Stomach (tissue), 4 donors: ENCODE data around the gene CDCA4.

Source experiments
- EP300 ChIP-seq: sonication (generic); formaldehyde crosslinking; IDR thresholded peaks from one replicate; pipeline ENCODE4 v1.6.1; 2017; ENCODE audit warnings: antibody characterized with exemption
- POLR2A ChIP-seq, 4 donors: fragments of 450-650 bp; IDR thresholded peaks; one replicate each; pipeline ENCODE4 v1.6.1; 2016; ENCODE audit warnings: antibody characterized with exemption in 4 of 4, control low read depth in 2 of 4, mild to moderate bottlenecking in 1 of 4, moderate library complexity in 1 of 4
- POLR2AphosphoS5 ChIP-seq, 3 donors: sonication (generic); formaldehyde crosslinking; IDR thresholded peaks; one replicate each; pipeline ENCODE4 v1.6.1; 2016; ENCODE audit warnings: antibody characterized with exemption in 3 of 3
- TF ChIP-seq, protein P1 (sequence below), 7 experiments: fragments of 450-650 bp in 4 of 7; fragments of 200-600 bp in 3 of 7; sonication (generic) in 3 of 7; IDR thresholded peaks; one replicate each; pipeline ENCODE4 v1.5.1; 2016 to 2019; ENCODE audit warnings: antibody characterized with exemption in 7 of 7, control low read depth in 2 of 7, mild to moderate bottlenecking in 1 of 7

- TF ChIP-seq POLR2A (IDR thresholded peaks at IDR 0.05) (no peak), POLR2AphosphoS5 (IDR thresholded peaks at IDR 0.05) (no peak), EP300 (no peak)
- TF ChIP-seq, protein P1, sequence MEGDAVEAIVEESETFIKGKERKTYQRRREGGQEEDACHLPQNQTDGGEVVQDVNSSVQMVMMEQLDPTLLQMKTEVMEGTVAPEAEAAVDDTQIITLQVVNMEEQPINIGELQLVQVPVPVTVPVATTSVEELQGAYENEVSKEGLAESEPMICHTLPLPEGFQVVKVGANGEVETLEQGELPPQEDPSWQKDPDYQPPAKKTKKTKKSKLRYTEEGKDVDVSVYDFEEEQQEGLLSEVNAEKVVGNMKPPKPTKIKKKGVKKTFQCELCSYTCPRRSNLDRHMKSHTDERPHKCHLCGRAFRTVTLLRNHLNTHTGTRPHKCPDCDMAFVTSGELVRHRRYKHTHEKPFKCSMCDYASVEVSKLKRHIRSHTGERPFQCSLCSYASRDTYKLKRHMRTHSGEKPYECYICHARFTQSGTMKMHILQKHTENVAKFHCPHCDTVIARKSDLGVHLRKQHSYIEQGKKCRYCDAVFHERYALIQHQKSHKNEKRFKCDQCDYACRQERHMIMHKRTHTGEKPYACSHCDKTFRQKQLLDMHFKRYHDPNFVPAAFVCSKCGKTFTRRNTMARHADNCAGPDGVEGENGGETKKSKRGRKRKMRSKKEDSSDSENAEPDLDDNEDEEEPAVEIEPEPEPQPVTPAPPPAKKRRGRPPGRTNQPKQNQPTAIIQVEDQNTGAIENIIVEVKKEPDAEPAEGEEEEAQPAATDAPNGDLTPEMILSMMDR (IDR thresholded peaks at IDR 0.05): no peak
These were observed 29.1 kb upstream of the CDCA4 start for GRCh38 chr14:105049753-105050550.
